GM23248 (cell line): ENCODE measurements around the gene ECI2. TPM values are rescaled to one million over a fixed set of nuclear protein-coding genes. Genes with fewer than 3 reads are reported as not detected.
A peak's percentile ranks its signal among the peaks of the same experiment; 100 is the strongest.

Experiments
- DNase-seq: peaks from one replicate; pipeline ENCODE4 v3.0.0-alpha.2; 2015
- H2AFZ ChIP-seq: fragments of 200-600 bp; sonication (generic); 2 replicates; pipeline ENCODE4 v1.6.1; 2016; ENCODE audit warnings: antibody characterized with exemption
- H3F3A ChIP-seq: fragments of 200-600 bp; sonication (generic); 2 replicates; pipeline ENCODE4 v1.6.1; 2016; ENCODE audit warnings: mild to moderate bottlenecking, antibody characterized with exemption, mixed run types; ENCODE audit not compliant: insufficient read depth
- H3K27ac ChIP-seq: fragments of 200-600 bp; sonication (generic); 2 replicates; pipeline ENCODE4 v1.5.1; 2016; ENCODE audit warnings: mild to moderate bottlenecking
- H3K27me3 ChIP-seq: fragments of 200-600 bp; sonication (generic); replicated peaks from 2 replicates; pipeline ENCODE4 v1.6.1; 2016; ENCODE audit warnings: mild to moderate bottlenecking; ENCODE audit not compliant: insufficient read depth
- H3K36me3 ChIP-seq: fragments of 200-600 bp; sonication (generic); 2 replicates; pipeline ENCODE4 v1.6.1; 2016; ENCODE audit warnings: low read depth, mild to moderate bottlenecking
- H3K4me1 ChIP-seq: fragments of 200-600 bp; sonication (generic); 2 replicates; pipeline ENCODE4 v1.6.1; 2016; ENCODE audit warnings: mild to moderate bottlenecking; ENCODE audit not compliant: insufficient read depth
- H3K4me2 ChIP-seq: fragments of 200-600 bp; sonication (generic); one replicate; pipeline ENCODE4 v1.6.1; 2016; ENCODE audit warnings: mild to moderate bottlenecking; ENCODE audit not compliant: unreplicated experiment
- H3K4me3 ChIP-seq: fragments of 200-600 bp; sonication (generic); 2 replicates; pipeline ENCODE4 v1.5.1; 2016; ENCODE audit warnings: mild to moderate bottlenecking
- H3K79me2 ChIP-seq: fragments of 200-600 bp; sonication (generic); 2 replicates; pipeline ENCODE4 v1.6.1; 2016; ENCODE audit warnings: mild to moderate bottlenecking; ENCODE audit not compliant: insufficient read depth
- H3K9ac ChIP-seq: fragments of 200-600 bp; sonication (generic); 2 replicates; pipeline ENCODE4 v1.6.1; 2016; ENCODE audit warnings: mild to moderate bottlenecking
- H3K9me2 ChIP-seq: fragments of 200-600 bp; sonication (generic); 2 replicates; pipeline ENCODE4 v1.6.1; 2016; ENCODE audit warnings: mixed run types, mild to moderate bottlenecking, moderate library complexity; ENCODE audit not compliant: insufficient read depth
- H3K9me3 ChIP-seq: fragments of 200-600 bp; sonication (generic); one replicate; pipeline ENCODE4 v1.6.1; 2017; ENCODE audit warnings: low read depth
- H4K20me1 ChIP-seq: fragments of 200-600 bp; sonication (generic); 2 replicates; pipeline ENCODE4 v1.6.0; 2016; ENCODE audit not compliant: insufficient read depth
- EZH2 ChIP-seq: fragments of 200-600 bp; sonication (generic); IDR thresholded peaks from 2 replicates; pipeline ENCODE4 v1.6.1; 2018; ENCODE audit warnings: antibody characterized with exemption, mild to moderate bottlenecking; ENCODE audit not compliant: insufficient read depth, poor library complexity, severe bottlenecking
- EZH2phosphoT487 ChIP-seq: fragments of 200-600 bp; sonication (generic); IDR thresholded peaks from 2 replicates; pipeline ENCODE4 v1.6.1; 2018; ENCODE audit warnings: antibody characterized with exemption, moderate library complexity, mild to moderate bottlenecking, low read depth; ENCODE audit not compliant: insufficient read depth
- WGBS, 2 experiments: methylation state at CpG; one replicate each; pipeline ENCODE4 v1.1.6; 2015 to 2017; ENCODE audit warnings: low lambda C conversion rate in 2 of 2, low coverage in 1 of 2; ENCODE audit errors: missing lambda C conversion rate in 2 of 2; 5-methylcytosine and 5-hydroxymethylcytosine counted together
- in situ Hi-C: fragments of 300-500 bp; cut with MboI; formaldehyde crosslinking; loops from 2 replicates; pipeline ENCODE4 v1.15.0; 2020
- polyA plus RNA-seq: library from polyadenylated mRNA; unstranded; fragments of >200 nt; fragmentation: Nextera tagmentation; extraction: Ambion mirVana; gene quantifications from 2 replicates; pipeline ENCODE4 v1.2.1, GENCODE V29; 2016
- total RNA-seq: library from RNA; depleted of rRNA; stranded (reverse); fragments of >200 nt; shearing (Covaris generic); gene quantifications from 2 replicates; pipeline ENCODE4 v1.2.3, GENCODE V29; 2014

ECI2 gene
- total and polyA plus RNA-seq, 2 experiments from 2014 or later, result 116 to 134 TPM

- Histone ChIP-seq H3K27ac (no peak overlapping the region), H3K4me3 (no peak overlapping the region), H4K20me1 (no peaks in the 10 kb centered on the region), H3K4me1 (peaks cover 5% of the 10 kb centered on the region; the same call in 1 of the 2 replicates), H2AFZ (no peak overlapping the region), H3K9ac (no peak overlapping the region), H3K27me3 (no peaks in the 10 kb centered on the region), H3K36me3 (no peaks in the 10 kb centered on the region), H3F3A (no peaks in the 10 kb centered on the region), H3K79me2 (peaks cover 9% of the 10 kb centered on the region), H3K9me3 (no peaks in the 10 kb centered on the region), H3K4me2 (no peak overlapping the region), H3K9me2 (no peaks in the 10 kb centered on the region)
- in situ Hi-C loops, result no loop called here
- peak; percentile 9 for DNase-seq
- TF ChIP-seq EZH2 (no peak), EZH2phosphoT487 (no peak)
- 64 to 70% methylated on average over 3 of the region's 3 CpGs for WGBS, 2 experiments
These were observed 3.9 kb upstream of the ECI2 start for GRCh38 chr6:4139272-4139671.

DNA sequence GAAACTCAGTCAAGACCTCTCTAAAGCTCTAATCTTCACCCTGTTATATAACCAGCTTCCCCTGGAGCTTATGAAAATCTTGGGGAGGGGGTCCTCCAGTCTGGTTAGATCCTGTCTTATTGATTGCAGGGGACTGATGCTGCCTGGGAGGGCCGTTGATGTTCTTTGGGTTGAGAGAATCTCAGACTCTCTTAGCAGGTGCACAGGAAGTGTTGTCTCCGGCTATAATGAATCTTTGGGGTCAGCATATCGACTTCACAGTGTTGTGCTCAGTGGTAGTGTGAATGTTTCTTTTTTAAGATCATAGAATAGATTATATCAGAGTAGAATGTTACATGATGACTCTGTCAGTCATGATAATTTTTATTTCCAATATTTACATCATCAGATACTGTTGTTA, 2.8 kb upstream of the ECI2 start:
- Histone ChIP-seq H3K9me2 (no peaks in the 10 kb centered on the region), H3K79me2 (peaks cover 20% of the 10 kb centered on the region), H3K27me3 (no peaks in the 10 kb centered on the region), H3K27ac (no peak overlapping the region), H2AFZ (no peak overlapping the region), H3K36me3 (no peaks in the 10 kb centered on the region), H3K9ac (no peak overlapping the region), H3F3A (no peaks in the 10 kb centered on the region), H3K4me2 (no peak overlapping the region), H3K9me3 (no peaks in the 10 kb centered on the region), H3K4me1 (peaks cover 13% of the 10 kb centered on the region), H4K20me1 (no peaks in the 10 kb centered on the region), H3K4me3 (no peak overlapping the region)
- in situ Hi-C loops, result no loop called here
- DNase-seq, result no peak
- TF ChIP-seq EZH2 (no peak), EZH2phosphoT487 (no peak)
- 94 to 97% methylated on average over 3 of the region's 3 CpGs for WGBS, 2 experiments

GRCh38 chr6:4136354-4136831, 1.0 kb upstream of the ECI2 start:
- Histone ChIP-seq H2AFZ (peak overlapping the region; percentile 89), H3F3A (no peaks in the 10 kb centered on the region), H3K9me2 (no peaks in the 10 kb centered on the region), H3K9me3 (no peaks in the 10 kb centered on the region), H3K9ac (peak overlapping the region; percentile 84), H3K27ac (peak overlapping the region; percentile 78), H3K4me1 (peaks cover 13% of the 10 kb centered on the region), H3K79me2 (peaks cover 38% of the 10 kb centered on the region), H3K4me3 (peak overlapping the region; percentile 90), H3K4me2 (peak overlapping the region; percentile 85), H4K20me1 (no peaks in the 10 kb centered on the region), H3K27me3 (no peaks in the 10 kb centered on the region), H3K36me3 (0 out of 2 replicates have a peak, but pooled peaks cover under 1% of the 10 kb centered on the region)
- WGBS, 2 experiments, result 0 to 9% methylated on average over 1 of the region's 1 CpG
- TF ChIP-seq EZH2 (no peak), EZH2phosphoT487 (no peak)
- in situ Hi-C loops, result no loop called here
- no peak for DNase-seq

GRCh38 chr6:4135665-4136353, 434 bp upstream of the ECI2 start:
- H3K9ac ChIP-seq, result peak overlapping the region; percentile 84
- no peaks in the 10 kb centered on the region for H3K9me3 ChIP-seq
- in situ Hi-C loops, result no loop called here
- peaks cover 43% of the 10 kb centered on the region for H3K79me2 ChIP-seq
- peaks cover 13% of the 10 kb centered on the region for H3K4me1 ChIP-seq
- peak overlapping the region; percentile 85 for H3K4me2 ChIP-seq
- peak overlapping the region; percentile 90 for H3K4me3 ChIP-seq
- H3K9me2 ChIP-seq, result no peaks in the 10 kb centered on the region
- peak overlapping the region; percentile 78 for H3K27ac ChIP-seq
- H3K27me3 ChIP-seq, result no peaks in the 10 kb centered on the region
- 0 to 2% methylated on average over 13 to 47 of the region's 64 CpGs for WGBS, 2 experiments
- peak overlapping the region; percentile 89 for H2AFZ ChIP-seq
- peak; percentile 95 for DNase-seq
- H3F3A ChIP-seq, result no peaks in the 10 kb centered on the region
- 0 out of 2 replicates have a peak, but pooled peaks cover 4% of the 10 kb centered on the region for H3K36me3 ChIP-seq
- TF ChIP-seq EZH2, result no peak
- TF ChIP-seq EZH2phosphoT487, result no peak
- no peaks in the 10 kb centered on the region for H4K20me1 ChIP-seq
